Transverse colon (tissue), 4 donors: ENCODE data around the gene ENKUR.

Experiments
- CTCF ChIP-seq, 5 experiments: fragments of 200-600 bp in 3 of 5; fragments of 450-650 bp in 2 of 5; sonication (generic) in 3 of 5; IDR thresholded peaks; 1 replicate in 2 of 5; 2 replicates in 3 of 5; pipeline ENCODE4 v1.5.1; 2016 to 2017; ENCODE audit warnings: antibody characterized with exemption in 5 of 5, inconsistent platforms in 3 of 5, mild to moderate bottlenecking in 2 of 5, moderate library complexity in 1 of 5
- POLR2AphosphoS5 ChIP-seq, 3 donors: sonication (generic); formaldehyde crosslinking; IDR thresholded peaks; one replicate each; pipeline ENCODE4 v1.6.1; 2016; ENCODE audit warnings: antibody characterized with exemption in 3 of 3

GRCh38 chr10:25049966-25050365 is 34.0 kb upstream of the ENKUR start:
- TF ChIP-seq CTCF (IDR thresholded peaks at IDR 0.05) = no peak
- no peak for TF ChIP-seq POLR2AphosphoS5 (IDR thresholded peaks at IDR 0.05)
